ENCODE data around the gene IL19.

IL19 gene

GRCh38 chr1:206798384-206798996, 27.9 kb downstream of the IL19 start:
- no peak for DNase-seq (ENCODE audit: low read depth, low spot score)

- no peak for DNase-seq (ENCODE audit: low read depth, low spot score)
Observed at GRCh38 chr1:206799311-206799710, 28.7 kb downstream of the IL19 start.

DNA sequence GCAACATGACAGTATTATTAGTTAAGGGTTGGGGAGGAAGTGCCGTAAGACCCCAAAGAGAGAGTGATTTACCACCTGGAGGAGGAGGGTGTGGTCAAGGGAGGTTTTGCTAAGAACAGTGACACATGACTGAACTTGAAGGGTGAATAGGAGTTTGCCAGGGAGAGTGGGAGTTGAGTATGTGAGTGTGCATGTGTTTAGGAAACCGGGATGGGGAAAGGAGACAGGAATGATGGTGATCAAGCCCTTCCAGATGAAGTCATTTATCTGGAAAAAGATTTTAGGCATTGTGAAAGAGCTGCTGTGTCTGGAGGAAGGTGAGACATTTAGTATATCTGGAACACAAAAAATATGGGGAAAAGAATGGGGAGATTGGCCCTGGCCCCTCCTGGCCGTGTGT, 29.8 kb downstream of the IL19 start:
- DNase-seq (ENCODE audit: low read depth, low spot score), result no peak

GRCh38 chr1:206800891-206801290, 30.3 kb downstream of the IL19 start:
- DNase-seq (ENCODE audit: low read depth, low spot score), result no peak

- no peak for DNase-seq (ENCODE audit: low read depth, low spot score)
Observed at GRCh38 chr1:206801467-206801866, 30.9 kb downstream of the IL19 start.

GRCh38 chr1:206802401-206802800, 31.8 kb downstream of the IL19 start:
- DNase-seq (ENCODE audit: low read depth, low spot score), result no peak

GRCh38 chr1:206803221-206803730, 32.7 kb downstream of the IL19 start:
- DNase-seq (ENCODE audit: low read depth, low spot score), result peak; percentile 49

DNA sequence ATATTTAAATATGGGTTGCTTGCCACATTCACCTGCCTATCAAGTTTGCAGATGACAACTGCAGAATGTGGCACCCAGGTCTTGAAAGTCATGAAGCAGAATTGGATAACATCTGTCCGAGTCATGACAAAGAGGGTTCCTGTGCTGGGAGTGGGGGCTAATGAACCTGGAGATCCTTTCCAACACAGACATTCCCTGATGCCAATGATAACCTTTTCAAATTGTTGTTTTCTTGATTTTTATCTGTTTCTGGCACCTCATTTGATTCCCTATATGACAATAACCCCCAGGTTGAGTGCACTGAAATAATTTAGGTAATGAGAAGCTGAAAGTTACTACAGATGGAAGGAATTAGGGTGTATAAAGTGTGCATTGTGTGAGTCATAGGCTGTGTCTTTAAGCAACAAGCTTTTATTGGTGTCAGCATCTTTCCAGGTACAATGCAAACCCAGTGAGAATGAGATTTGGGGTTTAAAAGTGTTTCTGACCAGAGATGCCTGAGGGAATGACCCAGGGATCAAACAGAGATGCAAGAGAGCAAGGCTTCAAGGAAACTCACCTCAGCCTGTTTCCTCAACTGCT, 33.7 kb downstream of the IL19 start:
- no peak for DNase-seq (ENCODE audit: low read depth, low spot score)

GRCh38 chr1:206805357-206805756, 34.8 kb downstream of the IL19 start:
- DNase-seq (ENCODE audit: low read depth, low spot score), result no peak

DNA sequence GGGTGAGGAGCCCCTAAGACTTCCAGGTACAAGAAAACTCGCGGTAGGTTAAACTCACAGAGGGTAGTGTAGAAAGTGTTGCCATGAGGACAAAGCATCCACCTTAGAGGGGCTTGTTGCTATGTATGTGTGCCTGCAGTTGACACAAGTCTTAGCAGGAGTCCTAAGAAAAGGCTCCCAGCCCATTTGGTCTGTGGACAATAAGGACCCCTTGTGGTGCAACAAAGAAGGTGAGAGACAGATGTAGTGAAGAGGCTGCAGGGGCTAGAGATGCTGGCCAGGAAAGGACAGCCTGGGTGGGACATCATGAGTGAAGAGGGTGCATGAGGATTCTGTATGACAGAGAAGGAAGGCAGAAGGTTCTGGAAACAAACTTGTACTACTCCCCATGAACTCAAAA, 38.0 kb downstream of the IL19 start:
- no peak for DNase-seq (ENCODE audit: low read depth, low spot score)

- no peak for DNase-seq (ENCODE audit: low read depth, low spot score)
Observed at GRCh38 chr1:206809504-206810084, 39.0 kb downstream of the IL19 start.

DNA sequence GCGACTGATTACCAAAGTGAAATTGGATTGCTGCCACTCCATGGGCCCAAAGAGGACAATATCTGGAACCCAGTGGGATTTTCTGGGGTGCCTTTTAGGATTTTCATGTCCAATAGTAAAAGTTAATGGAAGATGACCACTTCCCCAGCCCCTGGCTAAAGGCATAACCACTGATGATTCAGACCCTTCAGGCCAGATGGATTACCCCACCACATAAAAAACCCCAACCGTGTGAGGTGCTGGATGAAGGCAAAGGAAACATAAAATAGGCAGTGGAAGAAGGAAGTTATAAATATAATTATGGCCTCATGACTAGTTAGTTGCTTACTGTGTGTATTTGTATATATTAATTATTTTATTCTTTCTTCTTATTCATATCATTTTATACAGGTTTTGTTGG, 41.9 kb downstream of the IL19 start:
- DNase-seq (ENCODE audit: low read depth, low spot score), result no peak

DNA sequence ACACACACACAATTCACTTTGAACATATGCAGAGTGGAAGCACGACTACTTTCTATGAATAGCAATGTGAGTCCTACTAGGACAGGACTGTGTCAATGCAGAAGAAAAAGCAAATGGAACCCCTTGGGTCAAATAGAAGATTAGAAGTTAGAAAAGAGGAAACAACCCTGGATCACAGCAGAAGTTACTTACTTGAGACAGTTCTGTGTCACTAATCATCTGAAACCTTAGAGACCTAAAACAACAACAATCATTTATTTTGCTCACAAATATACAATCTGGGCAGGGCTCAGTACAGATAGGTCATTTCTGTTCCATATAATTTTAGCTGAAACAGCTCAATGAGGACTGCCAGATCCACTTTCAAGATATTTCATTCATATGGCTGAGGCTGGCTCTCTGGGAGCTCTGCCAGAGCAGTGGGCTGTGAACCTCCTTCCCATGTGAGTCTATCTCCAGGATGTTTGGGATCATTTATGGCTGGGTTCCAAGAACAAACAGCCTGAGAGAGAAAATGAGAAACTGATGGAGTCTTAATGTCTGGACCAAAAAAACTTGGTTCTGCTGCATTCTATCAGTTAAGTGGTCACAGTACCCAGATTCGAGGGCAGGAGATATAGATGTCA, 44.3 kb downstream of the IL19 start:
- no peak for DNase-seq (ENCODE audit: low read depth, low spot score)

- DNase-seq (ENCODE audit: low read depth, low spot score), result no peak
Observed at GRCh38 chr1:206816390-206817287, 46.1 kb downstream of the IL19 start.

DNA sequence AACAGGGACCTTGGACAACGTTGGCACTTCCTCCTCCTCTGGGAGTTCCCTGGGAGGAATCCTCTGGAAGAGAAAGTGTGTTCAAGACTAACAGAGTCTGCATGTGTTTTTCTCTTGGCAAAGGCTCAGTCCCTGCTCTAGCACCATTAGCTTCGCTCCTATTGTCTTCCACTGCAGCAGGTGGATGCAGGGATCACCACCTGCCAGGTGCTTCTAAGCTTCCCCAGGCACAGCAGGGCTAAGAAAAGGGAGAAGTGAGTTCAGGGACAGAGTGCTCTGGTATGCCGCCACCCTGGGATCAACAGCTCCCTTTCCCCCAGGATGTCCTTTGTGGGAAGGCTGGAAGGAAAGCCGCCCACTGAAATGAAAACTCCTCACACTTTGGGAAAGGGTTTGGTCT, 50.9 kb downstream of the IL19 start:
- DNase-seq (ENCODE audit: low read depth, low spot score), result no peak

DNA sequence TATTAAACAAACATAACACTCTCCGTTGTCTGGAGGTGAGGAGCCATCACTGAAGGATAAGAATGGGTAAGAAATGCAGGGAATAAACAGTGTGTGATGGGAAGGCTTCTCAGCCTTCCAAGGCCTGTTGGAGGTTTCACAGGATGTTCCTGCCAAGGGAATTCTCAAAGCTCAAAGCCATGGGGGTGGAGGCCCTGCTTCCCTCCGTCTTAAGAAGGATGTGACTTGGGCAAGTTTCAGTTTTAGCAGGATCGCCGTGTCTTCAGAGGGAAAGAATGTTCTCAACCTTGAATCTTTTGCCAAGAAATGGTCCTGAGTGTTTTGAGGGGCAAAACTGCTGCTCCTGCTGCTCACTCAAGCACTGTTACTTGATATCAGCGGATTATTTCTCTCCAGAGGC, 53.2 kb downstream of the IL19 start:
- DNase-seq (ENCODE audit: low read depth, low spot score), result no peak

DNA sequence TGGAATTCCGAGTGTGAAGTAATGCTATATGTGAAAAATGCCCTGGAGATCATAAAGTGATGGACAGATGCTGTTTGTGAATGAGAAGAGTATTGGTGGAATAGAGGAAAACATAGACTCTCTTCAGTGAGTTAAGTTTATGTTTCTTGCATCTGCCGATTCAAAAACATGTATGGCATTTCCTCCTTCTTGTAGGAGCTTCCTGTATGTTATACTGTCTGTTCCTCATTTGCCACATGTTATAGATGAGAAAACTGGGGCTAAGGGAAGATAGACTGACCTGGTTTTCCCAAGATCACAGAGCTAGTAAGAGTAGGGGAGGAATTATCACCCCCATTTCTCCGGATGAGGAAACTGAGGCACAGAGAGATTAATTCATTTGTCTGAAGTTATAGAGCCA, 53.8 kb downstream of the IL19 start:
- DNase-seq (ENCODE audit: low read depth, low spot score), result no peak

GRCh38 chr1:206826394-206826793, 55.8 kb downstream of the IL19 start:
- no peak for DNase-seq (ENCODE audit: low read depth, low spot score)

GRCh38 chr1:206828061-206828460, 57.5 kb downstream of the IL19 start:
- no peak for DNase-seq (ENCODE audit: low read depth, low spot score)

GRCh38 chr1:206828765-206829164, 58.2 kb downstream of the IL19 start:
- DNase-seq (ENCODE audit: low read depth, low spot score), result no peak

DNA sequence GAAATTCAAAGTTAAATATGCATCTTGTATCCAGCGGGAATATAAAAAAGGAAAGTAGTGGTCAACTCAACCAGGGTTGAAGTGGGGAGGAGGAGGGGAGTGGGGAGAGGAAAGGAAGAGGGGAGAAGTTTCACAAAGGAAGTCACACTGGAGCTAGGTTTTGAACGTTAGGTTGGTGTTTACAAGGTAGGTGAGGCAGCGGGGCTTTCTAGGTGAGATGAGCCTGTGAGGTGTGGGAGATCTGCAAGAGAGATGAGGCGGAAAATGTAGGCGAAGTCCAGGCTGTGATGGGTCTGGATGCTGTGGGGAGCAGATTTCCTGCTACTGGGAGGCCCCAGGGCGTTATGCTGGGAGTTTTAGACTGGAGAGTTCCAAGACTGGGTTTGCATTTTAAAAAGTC, 58.7 kb downstream of the IL19 start:
- no peak for DNase-seq (ENCODE audit: low read depth, low spot score)

- no peak for DNase-seq (ENCODE audit: low read depth, low spot score)
Observed at GRCh38 chr1:206829875-206830274, 59.3 kb downstream of the IL19 start.
